H9 (cell line): ENCODE measurements around the gene PLCH1. TPM values are rescaled to one million over a fixed set of nuclear protein-coding genes. Genes with fewer than 3 reads are reported as not detected.
A peak's percentile ranks its signal among the peaks of the same experiment; 100 is the strongest.

Experiments
- DNase-seq: peaks from one replicate; pipeline ENCODE4 v3.0.0-alpha.2; 2017
- H2AFZ ChIP-seq: one replicate; pipeline ENCODE4 v1.6.1; 2013; ENCODE audit warnings: mild to moderate bottlenecking, low read length, control low read depth, moderate library complexity
- H2AK5ac ChIP-seq: 2 replicates; pipeline ENCODE4 v1.6.1; 2013; ENCODE audit warnings: low read length, control low read depth, mixed read lengths; ENCODE audit not compliant: insufficient read length
- H2BK120ac ChIP-seq: one replicate; pipeline ENCODE4 v1.6.1; 2013; ENCODE audit warnings: low read depth, mild to moderate bottlenecking, low read length, control low read depth, inconsistent platforms; ENCODE audit not compliant: poor library complexity, severe bottlenecking
- H2BK12ac ChIP-seq: 2 replicates; pipeline ENCODE4 v1.6.1; 2013; ENCODE audit warnings: low read length, control low read depth, mixed read lengths, low read depth; ENCODE audit not compliant: insufficient read length
- H2BK15ac ChIP-seq: 2 replicates; pipeline ENCODE4 v1.6.1; 2013; ENCODE audit warnings: low read depth, low read length, control low read depth
- H2BK20ac ChIP-seq: one replicate; pipeline ENCODE4 v1.6.1; 2013; ENCODE audit warnings: low read depth, mild to moderate bottlenecking, low read length, control low read depth, inconsistent platforms; ENCODE audit not compliant: poor library complexity, severe bottlenecking
- H2BK5ac ChIP-seq: 2 replicates; pipeline ENCODE4 v1.6.1; 2013; ENCODE audit warnings: low read length, control low read depth, mixed read lengths; ENCODE audit not compliant: insufficient read length
- H3K14ac ChIP-seq: 2 replicates; pipeline ENCODE4 v1.6.1; 2013; ENCODE audit warnings: low read length, control low read depth; ENCODE audit not compliant: insufficient read depth
- H3K18ac ChIP-seq: 2 replicates; pipeline ENCODE4 v1.6.1; 2013; ENCODE audit warnings: low read depth, mild to moderate bottlenecking, mixed read lengths, low read length, control low read depth; ENCODE audit not compliant: insufficient read length
- H3K23ac ChIP-seq: 2 replicates; pipeline ENCODE4 v1.6.1; 2013; ENCODE audit warnings: low read length, control low read depth, mixed read lengths, low read depth; ENCODE audit not compliant: insufficient read length
- H3K23me2 ChIP-seq: 2 replicates; pipeline ENCODE4 v1.6.1; 2013; ENCODE audit warnings: low read depth, mild to moderate bottlenecking, mixed read lengths, low read length, control low read depth; ENCODE audit not compliant: insufficient read length, poor library complexity, severe bottlenecking
- H3K27ac ChIP-seq: 2 replicates; pipeline ENCODE4 v1.5.1; 2013; ENCODE audit warnings: low read length, control low read depth, mixed read lengths, low read depth; ENCODE audit not compliant: insufficient read length
- H3K27me3 ChIP-seq: 2 replicates; pipeline ENCODE4 v1.6.1; 2013; ENCODE audit warnings: low read length, control low read depth, inconsistent platforms; ENCODE audit not compliant: insufficient read depth
- H3K4ac ChIP-seq: 2 replicates; pipeline ENCODE4 v1.6.1; 2013; ENCODE audit warnings: low read depth, mild to moderate bottlenecking, control low read depth, inconsistent platforms, low read length, moderate library complexity
- H3K4me1 ChIP-seq: 2 replicates; pipeline ENCODE4 v1.6.1; 2013; ENCODE audit warnings: low read length, control low read depth, inconsistent platforms; ENCODE audit not compliant: insufficient read depth
- H3K4me2 ChIP-seq: 2 replicates; pipeline ENCODE4 v1.6.1; 2013; ENCODE audit warnings: low read length, control low read depth, mixed read lengths; ENCODE audit not compliant: insufficient read length, insufficient read depth
- H3K56ac ChIP-seq: 2 replicates; pipeline ENCODE4 v1.6.1; 2013; ENCODE audit warnings: low read depth, mild to moderate bottlenecking, mixed read lengths, low read length, control low read depth; ENCODE audit not compliant: insufficient read length
- H3K79me1 ChIP-seq: 2 replicates; pipeline ENCODE4 v1.6.1; 2013; ENCODE audit warnings: low read depth, mild to moderate bottlenecking, moderate library complexity, low read length, control low read depth, inconsistent platforms; ENCODE audit not compliant: insufficient read depth, poor library complexity, severe bottlenecking
- H3K79me2 ChIP-seq: 2 replicates; pipeline ENCODE4 v1.6.1; 2013; ENCODE audit warnings: low read length, control low read depth, inconsistent platforms; ENCODE audit not compliant: insufficient read depth
- H3K9ac ChIP-seq: 2 replicates; pipeline ENCODE4 v1.6.1; 2013; ENCODE audit warnings: low read length, control low read depth, mixed read lengths; ENCODE audit not compliant: insufficient read length; ENCODE audit errors: extremely low read depth
- H3K9me3 ChIP-seq: one replicate; pipeline ENCODE4 v1.6.1; 2013; ENCODE audit warnings: low read depth, low read length, inconsistent platforms; ENCODE audit not compliant: control insufficient read depth
- H3T11ph ChIP-seq: one replicate; pipeline ENCODE4 v1.6.1; 2013; ENCODE audit warnings: mild to moderate bottlenecking, low read length, control low read depth, inconsistent platforms
- H4K20me1 ChIP-seq: one replicate; pipeline ENCODE4 v1.6.1; 2013; ENCODE audit not compliant: control insufficient read depth, insufficient read length, insufficient read depth
- H4K5ac ChIP-seq: 2 replicates; pipeline ENCODE4 v1.6.1; 2013; ENCODE audit warnings: low read depth, mild to moderate bottlenecking, mixed read lengths, low read length, control low read depth; ENCODE audit not compliant: insufficient read length
- H4K8ac ChIP-seq: replicated peaks from 2 replicates; pipeline ENCODE4 v1.6.1; 2013; ENCODE audit warnings: low read length, control low read depth, mixed read lengths, low read depth; ENCODE audit not compliant: insufficient read length
- H4K91ac ChIP-seq: 2 replicates; pipeline ENCODE4 v1.6.1; 2013; ENCODE audit warnings: low read depth, mild to moderate bottlenecking, moderate library complexity, mixed read lengths, low read length, control low read depth; ENCODE audit not compliant: insufficient read length
- H3K27ac Mint-ChIP-seq, 3 experiments: 2 replicates in 2 of 3; 3 replicates in 1 of 3; pipeline ENCODE4 v1.8.0; 2020 to 2021; ENCODE audit warnings: mixed read lengths in 3 of 3, mild to moderate bottlenecking in 1 of 3, moderate library complexity in 1 of 3
- H3K27me3 Mint-ChIP-seq: 2 replicates; pipeline ENCODE4 v1.8.0; 2021; ENCODE audit warnings: low read depth, mild to moderate bottlenecking, moderate library complexity, mixed read lengths
- H3K36me3 Mint-ChIP-seq, 3 experiments: 2 replicates in 2 of 3; 3 replicates in 1 of 3; pipeline ENCODE4 v1.8.0; 2020 to 2021; ENCODE audit warnings: low read depth in 3 of 3, mixed read lengths in 3 of 3; ENCODE audit not compliant: insufficient read depth in 1 of 3
- H3K4me1 Mint-ChIP-seq, 2 experiments: 2 replicates each; pipeline ENCODE4 v1.8.0; 2020; ENCODE audit warnings: mixed read lengths in 2 of 2
- H3K4me3 Mint-ChIP-seq, 2 experiments: 2 replicates in 1 of 2; 3 replicates in 1 of 2; pipeline ENCODE4 v1.8.0; 2020 to 2021; ENCODE audit warnings: mild to moderate bottlenecking in 2 of 2, mixed read lengths in 2 of 2, moderate library complexity in 1 of 2
- H3K9me3 Mint-ChIP-seq, 2 experiments: 2 replicates in 1 of 2; 3 replicates in 1 of 2; pipeline ENCODE4 v1.8.0; 2020; ENCODE audit warnings: mild to moderate bottlenecking in 2 of 2, mixed read lengths in 2 of 2, moderate library complexity in 1 of 2
- WGBS: extraction: QIAGEN DNeasy Blood & Tissue Kit; methylation state at CpG from one replicate; pipeline ENCODE4 v1.1.7; 2013; ENCODE audit warnings: missing lambda C conversion rate, low lambda C conversion rate, mixed read lengths; ENCODE audit not compliant: insufficient read length; ENCODE audit errors: extremely low coverage; 5-methylcytosine and 5-hydroxymethylcytosine counted together
- total RNA-seq: library from RNA; stranded (reverse); gene quantifications from 2 replicates; pipeline ENCODE4 v1.2.1, GENCODE V29; 2021
- TF ChIP-seq, protein P1 (sequence below): fragments of 200-600 bp; sonication (generic); conservative IDR thresholded peaks from 3 replicates; pipeline ENCODE4 v1.8.0; 2021; ENCODE audit warnings: antibody characterized with exemption, mild to moderate bottlenecking

PLCH1 gene
- total RNA-seq, 1 experiment from 2014 or later = 19.0 TPM

DNA sequence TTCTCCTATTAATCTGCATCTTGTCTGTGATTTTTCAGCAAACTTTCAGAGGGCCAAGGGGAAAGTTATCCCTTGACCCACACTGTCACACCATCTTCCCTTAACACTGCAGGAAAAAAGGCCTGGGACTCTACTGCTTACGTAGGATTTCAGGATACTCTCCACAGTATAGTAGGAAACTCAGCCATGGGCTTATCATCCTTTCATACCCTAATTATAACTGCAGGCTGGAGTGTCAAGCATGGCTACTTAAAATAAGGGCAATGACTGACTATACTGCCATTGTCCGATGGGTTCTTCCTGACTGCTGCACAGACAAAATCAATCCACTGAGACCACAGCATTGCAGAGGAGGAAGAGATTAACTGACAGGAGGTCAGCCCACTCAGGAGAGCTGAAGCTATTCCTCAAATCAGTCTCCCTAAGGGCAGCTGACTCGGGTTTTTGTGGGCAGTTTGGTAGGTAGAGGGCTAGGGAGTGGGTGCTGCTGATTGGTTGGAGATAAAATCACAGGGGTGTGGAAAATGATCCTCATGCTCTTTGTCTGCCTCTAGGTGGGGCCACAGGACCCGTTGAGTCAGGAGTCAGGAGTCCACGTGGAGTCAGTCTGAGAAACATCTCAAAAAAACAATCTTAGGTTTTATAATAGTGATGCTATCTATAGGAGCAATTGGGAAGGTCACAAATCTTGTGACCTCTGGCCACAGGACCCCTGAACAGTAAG is 333.2 kb downstream of the PLCH1 start:
- Histone ChIP-seq H2BK12ac (no peak overlapping the region), H2AFZ (no peak overlapping the region), H2BK15ac (no peak overlapping the region), H3T11ph (no peak overlapping the region), H4K20me1 (no peaks in the 10 kb centered on the region), H3K4me1 (no peaks in the 10 kb centered on the region), H3K23me2 (no peaks in the 10 kb centered on the region), H3K79me1 (no peaks in the 10 kb centered on the region), H3K23ac (no peak overlapping the region), H3K18ac (no peak overlapping the region), H3K27me3 (no peaks in the 10 kb centered on the region), H2AK5ac (no peak overlapping the region), H4K91ac (no peak overlapping the region), H3K9ac (no peak overlapping the region), H4K5ac (no peak overlapping the region), H3K9me3 (no peaks in the 10 kb centered on the region), H2BK5ac (no peak overlapping the region), H3K14ac (no peak overlapping the region), H3K56ac (no peak overlapping the region), H3K4ac (no peak overlapping the region), H2BK120ac (no peak overlapping the region), H2BK20ac (no peak overlapping the region), H4K8ac (no peak overlapping the region), H3K27ac (no peak overlapping the region), H3K4me2 (no peak overlapping the region), H3K79me2 (no peaks in the 10 kb centered on the region)
- H3K4me3 Mint-ChIP-seq = no peak overlapping the region
- peaks cover 3% of the 10 kb centered on the region for H3K27me3 Mint-ChIP-seq
- DNase-seq = no peak
- peaks cover 4 to 6% of the 10 kb centered on the region in 2 experiments; a peak in 2 of 5 replicates for H3K9me3 Mint-ChIP-seq
- WGBS = no CpG with 5 or more reads among the region's 5 CpGs
- no peak overlapping the region for H3K27ac Mint-ChIP-seq
- TF ChIP-seq, protein P1, sequence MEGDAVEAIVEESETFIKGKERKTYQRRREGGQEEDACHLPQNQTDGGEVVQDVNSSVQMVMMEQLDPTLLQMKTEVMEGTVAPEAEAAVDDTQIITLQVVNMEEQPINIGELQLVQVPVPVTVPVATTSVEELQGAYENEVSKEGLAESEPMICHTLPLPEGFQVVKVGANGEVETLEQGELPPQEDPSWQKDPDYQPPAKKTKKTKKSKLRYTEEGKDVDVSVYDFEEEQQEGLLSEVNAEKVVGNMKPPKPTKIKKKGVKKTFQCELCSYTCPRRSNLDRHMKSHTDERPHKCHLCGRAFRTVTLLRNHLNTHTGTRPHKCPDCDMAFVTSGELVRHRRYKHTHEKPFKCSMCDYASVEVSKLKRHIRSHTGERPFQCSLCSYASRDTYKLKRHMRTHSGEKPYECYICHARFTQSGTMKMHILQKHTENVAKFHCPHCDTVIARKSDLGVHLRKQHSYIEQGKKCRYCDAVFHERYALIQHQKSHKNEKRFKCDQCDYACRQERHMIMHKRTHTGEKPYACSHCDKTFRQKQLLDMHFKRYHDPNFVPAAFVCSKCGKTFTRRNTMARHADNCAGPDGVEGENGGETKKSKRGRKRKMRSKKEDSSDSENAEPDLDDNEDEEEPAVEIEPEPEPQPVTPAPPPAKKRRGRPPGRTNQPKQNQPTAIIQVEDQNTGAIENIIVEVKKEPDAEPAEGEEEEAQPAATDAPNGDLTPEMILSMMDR = peak; percentile 46; the same call in 2 of the 3 replicates
- 0 out of 7 replicates have a peak, but pooled peaks cover 0 to 6% (median 0%) of the 10 kb centered on the region in 3 experiments for H3K36me3 Mint-ChIP-seq
- H3K4me1 Mint-ChIP-seq = peaks cover 12 to 18% of the 10 kb centered on the region in 2 experiments
